K562 (cell line): ENCODE results near the gene GHRL. TPM values are rescaled to one million over a fixed set of nuclear protein-coding genes. Genes with fewer than 3 reads are reported as not detected.

Experiments used
- CC2D1A ChIP-seq: fragments of 450-650 bp; IDR thresholded peaks from 2 replicates; pipeline ENCODE4 v1.6.1; 2017; ENCODE audit warnings: mild to moderate bottlenecking
- HMG20B ChIP-seq: fragments of 250-450 bp; sonication (Bioruptor Pico); IDR thresholded peaks from 2 replicates; pipeline ENCODE4 v1.5.0; 2021; ENCODE audit warnings: mild to moderate bottlenecking
- HOXB6 ChIP-seq: fragments of 250-450 bp; sonication (Bioruptor Pico); IDR thresholded peaks from 2 replicates; pipeline ENCODE4 v1.5.1; 2022; ENCODE audit warnings: mild to moderate bottlenecking, borderline replicate concordance
- LARP7 ChIP-seq: fragments of 450-650 bp; IDR thresholded peaks from 2 replicates; pipeline ENCODE4 v1.6.1; 2016
- NELFE ChIP-seq: IDR thresholded peaks from 2 replicates; pipeline ENCODE4 v1.6.1; 2011; ENCODE audit warnings: mild to moderate bottlenecking; ENCODE audit not compliant: insufficient read depth, insufficient read length
- NFIC ChIP-seq: fragments of 450-650 bp; IDR thresholded peaks from 2 replicates; pipeline ENCODE4 v1.6.1; 2017; ENCODE audit warnings: mild to moderate bottlenecking, inconsistent platforms
- PHB2 ChIP-seq: fragments of 450-650 bp; IDR thresholded peaks from 2 replicates; pipeline ENCODE4 v1.6.1; 2017; ENCODE audit warnings: low read depth
- SMAD4 ChIP-seq: fragments of 250-450 bp; sonication (Bioruptor Pico); conservative IDR thresholded peaks from 2 replicates; pipeline ENCODE4 v1.8.0; 2021; ENCODE audit warnings: inconsistent platforms, mild to moderate bottlenecking, moderate library complexity
- SMARCE1 ChIP-seq: fragments of 450-650 bp; IDR thresholded peaks from 2 replicates; pipeline ENCODE4 v1.7.1; 2016; ENCODE audit warnings: mild to moderate bottlenecking
- SRSF1 ChIP-seq: fragments of 200-400 bp; formaldehyde crosslinking; IDR thresholded peaks from 2 replicates; pipeline ENCODE4 v1.6.1; 2017; ENCODE audit warnings: mild to moderate bottlenecking, low read depth, low read length, moderate library complexity
- TEAD4 ChIP-seq, 2 experiments: sonication (generic) in 1 of 2; formaldehyde crosslinking in 1 of 2; IDR thresholded peaks; 2 replicates each; pipeline versions ENCODE4 v1.6.1 to v1.8.0; 2012 to 2022; ENCODE audit warnings: borderline replicate concordance in 1 of 2, inconsistent platforms in 1 of 2, low read length in 1 of 2, mild to moderate bottlenecking in 1 of 2, missing genetic modification reagents in 1 of 2
- ZNF121 ChIP-seq: sonication (generic); formaldehyde crosslinking; conservative IDR thresholded peaks from 2 replicates; pipeline ENCODE4 v1.8.0; 2022; ENCODE audit warnings: missing genetic modification reagents
- polyA plus RNA-seq, 8 experiments: library from polyadenylated mRNA; depleted of rRNA in 4 of 8; stranded (reverse) in 5 of 8; unstranded in 3 of 8; fragments of >200 nt; fragmentation: Nextera tagmentation in 2 of 8; fragmentation: Illumina TruSeq in 1 of 8; extraction: Ambion mirVana in 2 of 8; extraction: Trizol in 1 of 8; gene quantifications; 2 replicates each; pipeline versions ENCODE4 v1.2.1 to v1.2.3, GENCODE V29; 2011 to 2014; ENCODE audit warnings: inconsistent platforms in 1 of 8, missing spikeins in 1 of 8
- total RNA-seq, 7 experiments: library from RNA; depleted of rRNA in 6 of 7; stranded (reverse); fragments of >200 nt in 6 of 7; fragmentation: Illumina TruSeq in 2 of 7; extraction: Trizol in 2 of 7; gene quantifications; 2 replicates each; pipeline versions ENCODE4 v1.2.1 to v1.2.3, GENCODE V29; 2011 to 2021; ENCODE audit warnings: low replicate concordance in 1 of 7
- TF ChIP-seq, protein P1 (sequence below), 2 experiments: fragments of 450-650 bp in 1 of 2; IDR thresholded peaks; 2 replicates each; pipeline ENCODE4 v1.6.1; 2011 to 2017; ENCODE audit warnings: low read depth in 2 of 2, antibody characterized with exemption in 1 of 2, borderline replicate concordance in 1 of 2, low read length in 1 of 2, mild to moderate bottlenecking in 1 of 2, mixed read lengths in 1 of 2; ENCODE audit not compliant: control insufficient read depth in 1 of 2
- TF ChIP-seq, protein P2 (sequence below), 2 experiments: fragments of 450-650 bp; IDR thresholded peaks; 2 replicates each; pipeline ENCODE4 v1.6.1; 2016; ENCODE audit warnings: mild to moderate bottlenecking in 2 of 2, borderline replicate concordance in 1 of 2, low read depth in 1 of 2, moderate library complexity in 1 of 2
- TF ChIP-seq, protein P3 (sequence below): fragments of 450-650 bp; IDR thresholded peaks from 2 replicates; pipeline ENCODE4 v1.6.1; 2016; ENCODE audit warnings: mild to moderate bottlenecking

GHRL gene
- total and polyA plus RNA-seq, 9 of the 15 experiments (the other 6 are each of a cell fraction or from before 2014, with no cell fraction given), result 0.08 to 0.29 (median 0.15) TPM; not detected in 5

DNA sequence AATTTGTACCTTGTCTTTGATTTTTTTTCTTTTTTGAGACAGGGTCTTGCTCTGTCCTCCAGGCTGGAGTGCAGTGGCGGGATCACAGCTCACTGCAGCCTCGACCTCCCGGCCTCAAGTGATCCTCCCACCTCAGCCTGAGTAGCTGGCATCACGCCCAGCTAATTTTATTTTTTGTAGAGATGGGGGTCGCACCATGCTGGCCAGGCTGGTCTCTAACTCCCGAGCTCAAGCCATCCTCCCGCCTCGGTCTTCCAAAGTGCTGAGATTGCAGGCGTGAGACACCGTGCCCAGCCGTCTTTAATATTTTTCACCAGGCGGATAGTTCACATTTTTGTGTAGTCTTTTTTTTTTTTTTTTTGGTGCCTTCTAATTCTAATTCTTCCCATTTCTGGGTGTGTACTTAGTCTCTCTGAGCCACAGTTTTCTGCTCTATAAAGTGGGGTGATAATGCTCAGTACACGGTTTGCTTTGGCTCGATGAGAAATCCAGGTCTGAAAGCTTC, 45.0 kb downstream of the GHRL start (continued):
- TF ChIP-seq, protein P1, sequence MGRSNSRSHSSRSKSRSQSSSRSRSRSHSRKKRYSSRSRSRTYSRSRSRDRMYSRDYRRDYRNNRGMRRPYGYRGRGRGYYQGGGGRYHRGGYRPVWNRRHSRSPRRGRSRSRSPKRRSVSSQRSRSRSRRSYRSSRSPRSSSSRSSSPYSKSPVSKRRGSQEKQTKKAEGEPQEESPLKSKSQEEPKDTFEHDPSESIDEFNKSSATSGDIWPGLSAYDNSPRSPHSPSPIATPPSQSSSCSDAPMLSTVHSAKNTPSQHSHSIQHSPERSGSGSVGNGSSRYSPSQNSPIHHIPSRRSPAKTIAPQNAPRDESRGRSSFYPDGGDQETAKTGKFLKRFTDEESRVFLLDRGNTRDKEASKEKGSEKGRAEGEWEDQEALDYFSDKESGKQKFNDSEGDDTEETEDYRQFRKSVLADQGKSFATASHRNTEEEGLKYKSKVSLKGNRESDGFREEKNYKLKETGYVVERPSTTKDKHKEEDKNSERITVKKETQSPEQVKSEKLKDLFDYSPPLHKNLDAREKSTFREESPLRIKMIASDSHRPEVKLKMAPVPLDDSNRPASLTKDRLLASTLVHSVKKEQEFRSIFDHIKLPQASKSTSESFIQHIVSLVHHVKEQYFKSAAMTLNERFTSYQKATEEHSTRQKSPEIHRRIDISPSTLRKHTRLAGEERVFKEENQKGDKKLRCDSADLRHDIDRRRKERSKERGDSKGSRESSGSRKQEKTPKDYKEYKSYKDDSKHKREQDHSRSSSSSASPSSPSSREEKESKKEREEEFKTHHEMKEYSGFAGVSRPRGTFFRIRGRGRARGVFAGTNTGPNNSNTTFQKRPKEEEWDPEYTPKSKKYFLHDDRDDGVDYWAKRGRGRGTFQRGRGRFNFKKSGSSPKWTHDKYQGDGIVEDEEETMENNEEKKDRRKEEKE (IDR thresholded peaks at IDR 0.05; ENCODE audit: borderline replicate concordance in 1 of 2, control insufficient read depth in 1 of 2, low read depth in 2 of 2, low read length in 1 of 2), result no peak
- TF ChIP-seq SRSF1 (no peak), SMARCE1 (0 out of 2 replicates have a peak, but pooled peaks have one; percentile 38), SMAD4 (CRISPR knock-in tag) (no peak), NELFE (no peak), CC2D1A (peak; percentile 46; the same call in 1 of the 2 replicates), ZNF121 (CRISPR knock-in tag) (no peak), NFIC (no peak; the same call in 1 of the 2 replicates), HMG20B (CRISPR knock-in tag) (no peak), PHB2 (no peak), LARP7 (no peak), TEAD4 (IDR thresholded peaks at IDR 0.05; ENCODE audit: low read length) (no peak), TEAD4 (CRISPR knock-in tag; IDR thresholded peaks at IDR 0.05; ENCODE audit: borderline replicate concordance) (no peak), HOXB6 (CRISPR knock-in tag) (no peak)
- TF ChIP-seq, protein P2, sequence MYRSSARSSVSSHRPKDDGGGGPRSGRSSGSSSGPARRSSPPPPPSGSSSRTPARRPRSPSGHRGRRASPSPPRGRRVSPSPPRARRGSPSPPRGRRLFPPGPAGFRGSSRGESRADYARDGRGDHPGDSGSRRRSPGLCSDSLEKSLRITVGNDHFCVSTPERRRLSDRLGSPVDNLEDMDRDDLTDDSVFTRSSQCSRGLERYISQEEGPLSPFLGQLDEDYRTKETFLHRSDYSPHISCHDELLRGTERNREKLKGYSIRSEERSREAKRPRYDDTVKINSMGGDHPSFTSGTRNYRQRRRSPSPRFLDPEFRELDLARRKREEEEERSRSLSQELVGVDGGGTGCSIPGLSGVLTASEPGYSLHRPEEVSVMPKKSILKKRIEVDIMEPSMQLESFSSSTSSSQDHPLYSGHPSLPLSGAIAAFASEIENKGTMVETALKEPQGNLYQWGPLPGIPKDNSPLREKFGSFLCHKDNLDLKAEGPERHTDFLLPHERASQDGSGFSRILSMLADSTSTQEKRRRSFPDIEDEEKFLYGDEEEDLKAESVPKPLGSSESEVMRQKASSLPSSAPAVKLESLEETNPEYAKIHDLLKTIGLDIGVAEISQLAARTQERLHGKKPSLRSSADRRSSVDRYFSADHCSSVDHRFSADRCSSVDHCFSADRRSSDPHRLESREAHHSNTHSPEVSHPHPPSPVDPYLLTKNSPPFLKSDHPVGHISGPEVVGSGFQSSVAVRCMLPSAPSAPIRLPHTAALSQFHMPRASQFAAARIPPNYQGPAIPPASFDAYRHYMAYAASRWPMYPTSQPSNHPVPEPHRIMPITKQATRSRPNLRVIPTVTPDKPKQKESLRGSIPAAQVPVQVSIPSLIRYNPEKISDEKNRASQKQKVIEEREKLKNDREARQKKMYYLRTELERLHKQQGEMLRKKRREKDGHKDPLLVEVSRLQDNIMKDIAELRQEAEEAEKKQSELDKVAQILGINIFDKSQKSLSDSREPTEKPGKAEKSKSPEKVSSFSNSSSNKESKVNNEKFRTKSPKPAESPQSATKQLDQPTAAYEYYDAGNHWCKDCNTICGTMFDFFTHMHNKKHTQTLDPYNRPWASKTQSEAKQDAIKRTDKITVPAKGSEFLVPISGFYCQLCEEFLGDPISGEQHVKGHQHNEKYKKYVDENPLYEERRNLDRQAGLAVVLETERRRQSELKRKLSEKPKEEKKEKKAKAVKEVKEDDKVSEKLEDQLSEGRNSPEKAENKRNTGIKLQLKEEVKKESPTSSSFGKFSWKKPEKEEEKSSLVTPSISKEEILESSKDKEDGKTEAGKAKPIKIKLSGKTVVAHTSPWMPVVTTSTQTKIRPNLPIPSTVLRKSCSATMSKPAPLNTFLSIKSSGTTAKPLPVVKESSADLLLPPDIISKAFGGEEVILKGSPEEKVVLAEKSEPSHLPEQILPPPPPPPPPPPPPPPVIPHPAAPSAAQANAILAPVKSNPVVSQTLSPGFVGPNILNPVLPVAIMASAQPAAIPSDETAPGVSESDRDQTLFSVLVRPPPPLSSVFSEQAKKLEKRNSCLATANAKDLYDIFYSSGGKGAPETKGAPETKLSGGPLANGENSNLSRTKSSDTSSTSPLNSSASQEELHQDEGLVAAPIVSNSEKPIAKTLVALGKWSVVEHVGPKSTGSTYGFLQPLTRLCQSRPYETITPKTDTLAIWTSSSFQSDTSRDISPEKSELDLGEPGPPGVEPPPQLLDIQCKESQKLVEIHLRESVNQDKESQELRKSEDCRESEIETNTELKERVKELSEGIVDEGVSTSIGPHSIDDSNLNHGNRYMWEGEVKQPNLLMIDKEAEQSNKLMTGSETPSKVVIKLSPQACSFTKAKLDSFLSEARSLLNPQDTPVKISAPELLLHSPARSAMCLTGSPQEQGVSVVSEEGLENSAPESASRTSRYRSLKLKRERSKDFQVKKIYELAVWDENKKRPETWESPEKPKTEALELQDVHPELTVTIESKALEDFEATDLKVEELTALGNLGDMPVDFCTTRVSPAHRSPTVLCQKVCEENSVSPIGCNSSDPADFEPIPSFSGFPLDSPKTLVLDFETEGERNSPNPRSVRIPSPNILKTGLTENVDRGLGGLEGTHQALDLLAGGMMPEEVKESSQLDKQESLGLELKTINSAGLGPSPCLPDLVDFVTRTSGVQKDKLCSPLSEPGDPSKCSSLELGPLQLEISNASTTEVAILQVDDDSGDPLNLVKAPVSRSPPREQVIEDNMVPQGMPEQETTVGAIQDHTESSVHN (IDR thresholded peaks at IDR 0.05; ENCODE audit: borderline replicate concordance in 1 of 2, low read depth in 1 of 2), result no peak
- TF ChIP-seq, protein P3, sequence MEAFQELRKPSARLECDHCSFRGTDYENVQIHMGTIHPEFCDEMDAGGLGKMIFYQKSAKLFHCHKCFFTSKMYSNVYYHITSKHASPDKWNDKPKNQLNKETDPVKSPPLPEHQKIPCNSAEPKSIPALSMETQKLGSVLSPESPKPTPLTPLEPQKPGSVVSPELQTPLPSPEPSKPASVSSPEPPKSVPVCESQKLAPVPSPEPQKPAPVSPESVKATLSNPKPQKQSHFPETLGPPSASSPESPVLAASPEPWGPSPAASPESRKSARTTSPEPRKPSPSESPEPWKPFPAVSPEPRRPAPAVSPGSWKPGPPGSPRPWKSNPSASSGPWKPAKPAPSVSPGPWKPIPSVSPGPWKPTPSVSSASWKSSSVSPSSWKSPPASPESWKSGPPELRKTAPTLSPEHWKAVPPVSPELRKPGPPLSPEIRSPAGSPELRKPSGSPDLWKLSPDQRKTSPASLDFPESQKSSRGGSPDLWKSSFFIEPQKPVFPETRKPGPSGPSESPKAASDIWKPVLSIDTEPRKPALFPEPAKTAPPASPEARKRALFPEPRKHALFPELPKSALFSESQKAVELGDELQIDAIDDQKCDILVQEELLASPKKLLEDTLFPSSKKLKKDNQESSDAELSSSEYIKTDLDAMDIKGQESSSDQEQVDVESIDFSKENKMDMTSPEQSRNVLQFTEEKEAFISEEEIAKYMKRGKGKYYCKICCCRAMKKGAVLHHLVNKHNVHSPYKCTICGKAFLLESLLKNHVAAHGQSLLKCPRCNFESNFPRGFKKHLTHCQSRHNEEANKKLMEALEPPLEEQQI, result no peak
